Astrocyte of the cerebellum (primary cell): ENCODE data around the gene ZIC4.

ENCODE experiments used
- DNase-seq: peaks from one replicate; pipeline ENCODE4 v3.0.0-alpha.2; 2011; ENCODE audit warnings: low read depth
- H3K4me3 ChIP-seq: 2 replicates; pipeline ENCODE4 v1.5.1; 2011; ENCODE audit warnings: mild to moderate bottlenecking, low read depth, low read length, moderate library complexity
- CTCF ChIP-seq: IDR thresholded peaks from 2 replicates; pipeline ENCODE4 v1.5.1; 2012; ENCODE audit warnings: low read length, low read depth, moderate library complexity, mild to moderate bottlenecking; ENCODE audit errors: missing control alignments
- in situ Hi-C: cut with HindIII; loops from 2 replicates; pipeline ENCODE4 v1.10.0; 2017; ENCODE audit warnings: low sequenced_read_pairs

ZIC4 gene

GRCh38 chr3:147396712-147397046 is 9.7 kb downstream of the ZIC4 start:
- no peak for TF ChIP-seq CTCF
- no peak for DNase-seq
- peak overlapping the region; percentile 82 for H3K4me3 ChIP-seq
- in situ Hi-C loops: loop anchor here (25.0 kb wide), 1 partner anchor 584 kb away; no protein-coding TSS in a partner anchor

GRCh38 chr3:147395899-147396711 is 10.2 kb downstream of the ZIC4 start:
- TF ChIP-seq CTCF: peak; percentile 12
- in situ Hi-C loops: loop anchor here (25.0 kb wide), 1 partner anchor 584 kb away; no protein-coding TSS in a partner anchor
- no peak for DNase-seq
- peak overlapping the region; percentile 82 for H3K4me3 ChIP-seq

GRCh38 chr3:147394884-147395225 is 11.5 kb downstream of the ZIC4 start:
- no peak for TF ChIP-seq CTCF
- in situ Hi-C loops: loop anchor here (25.0 kb wide), 1 partner anchor 583 kb away; no protein-coding TSS in a partner anchor
- no peak for DNase-seq
- peak overlapping the region; percentile 82 for H3K4me3 ChIP-seq

- in situ Hi-C loops: loop anchor here (25.0 kb wide), 1 partner anchor 582 kb away; no protein-coding TSS in a partner anchor
- no peak for DNase-seq
- no peak for TF ChIP-seq CTCF
- H3K4me3 ChIP-seq: peak overlapping the region; percentile 82
Measured at GRCh38 chr3:147393943-147394883, 12.1 kb downstream of the ZIC4 start.

GRCh38 chr3:147393261-147393942 is 12.9 kb downstream of the ZIC4 start:
- TF ChIP-seq CTCF: no peak
- in situ Hi-C loops: loop anchor here (25.0 kb wide), 1 partner anchor 581 kb away; no protein-coding TSS in a partner anchor
- peak overlapping the region; percentile 82 for H3K4me3 ChIP-seq
- DNase-seq: no peak

GRCh38 chr3:147392625-147392946 is 13.8 kb downstream of the ZIC4 start:
- in situ Hi-C loops: loop anchor here (25.0 kb wide), 1 partner anchor 580 kb away; no protein-coding TSS in a partner anchor
- DNase-seq: no peak
- no peak for TF ChIP-seq CTCF
- peak overlapping the region; percentile 82 for H3K4me3 ChIP-seq
